Left cardiac atrium (tissue), 4 donors: Measurements from ENCODE around the gene ZNF462. TPM values are rescaled to one million over a fixed set of nuclear protein-coding genes. Genes with fewer than 3 reads are reported as not detected.

Source experiments
- ATAC-seq, 2 donors: fragments of 200-7000 bp; cut with Tn5 transposase; one replicate each; pipeline ENCODE4 v1.9.1; 2020; ENCODE audit warnings: mild to moderate bottlenecking in 2 of 2, moderate library complexity in 2 of 2
- DNase-seq: peaks from one replicate; pipeline ENCODE4 v3.0.0-alpha.2; 2020
- intact Hi-C, 2 donors: fragments of 100-400 bp; cut with DNase I; formaldehyde crosslinking; loops; one replicate each; pipeline versions ENCODE4 v1.14.1 to v1.15.1; 2022 to 2023
- total RNA-seq, 2 donors: library from RNA; stranded (reverse); fragmentation: NEBNext Ultra II Directional; extraction: Animal tissue kit (Norgen Biotek cat#: 25700); gene quantifications; one replicate each; pipeline ENCODE4 v1.2.1, GENCODE V29; 2021
- donor health status: DM: no; HTN: yes; CAD: no.
- donor health status: DM: no; HTN: yes; CAD: no; lungs with severe emphysema.
- donor health status: DM: yes; HTN: yes; CAD: no.
- donor health status: Dilated cardiomyopathy.

ZNF462 gene
- total RNA-seq, 2 donors from 2014 or later, result 18.6 to 29.3 TPM

DNA sequence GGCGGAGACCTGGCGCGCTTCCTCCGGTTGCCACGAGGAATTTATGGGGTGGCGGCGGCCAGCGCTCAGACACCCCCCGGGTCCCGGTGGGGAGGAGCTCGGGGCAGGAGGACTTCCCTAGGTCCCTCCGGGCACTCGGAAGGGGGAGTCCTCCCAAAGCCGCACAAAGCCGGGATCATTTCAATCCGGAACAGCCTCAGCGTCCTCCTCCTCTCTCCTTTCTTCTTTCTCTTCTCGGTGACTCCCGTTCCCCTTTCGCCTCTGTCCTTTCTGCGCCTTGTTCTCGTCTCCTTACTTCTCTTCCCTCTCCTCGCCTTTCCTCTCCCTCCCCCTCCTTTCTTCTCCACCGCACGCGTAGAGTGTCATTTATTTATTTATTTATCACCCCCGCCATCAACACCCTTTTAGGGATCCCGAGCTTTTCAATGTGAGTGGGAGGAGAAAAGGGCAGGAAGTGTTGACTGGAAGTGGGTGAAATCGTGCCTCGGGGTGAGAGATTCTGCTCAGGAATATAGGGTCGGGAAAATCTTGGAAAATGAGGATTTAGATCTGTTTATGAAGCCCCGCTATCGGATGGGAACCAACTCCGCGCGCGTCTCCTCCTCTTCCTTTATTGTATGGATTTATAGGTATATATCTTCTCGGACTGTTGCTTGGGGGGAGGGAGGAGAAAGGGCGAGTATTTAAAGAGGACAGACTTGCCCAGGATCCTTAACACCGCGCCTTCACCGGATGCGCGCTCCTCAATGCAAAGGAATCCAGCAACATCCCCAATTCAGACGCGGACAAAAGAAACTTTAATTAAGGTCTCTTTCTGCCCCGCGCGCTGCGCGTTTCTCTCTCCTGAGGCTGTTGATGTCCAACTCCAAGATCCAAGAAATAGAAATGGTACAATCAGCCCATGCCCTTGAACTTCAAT is 2.0 kb upstream of the ZNF462 start:
- ATAC-seq (peak; percentile 13 to 14), DNase-seq (peak; percentile 50)
- intact Hi-C loops, result loop anchor here (2.0 to 10.0 kb wide), 3 partner anchors 64 to 960 kb away; no protein-coding TSS in a partner anchor

DNA sequence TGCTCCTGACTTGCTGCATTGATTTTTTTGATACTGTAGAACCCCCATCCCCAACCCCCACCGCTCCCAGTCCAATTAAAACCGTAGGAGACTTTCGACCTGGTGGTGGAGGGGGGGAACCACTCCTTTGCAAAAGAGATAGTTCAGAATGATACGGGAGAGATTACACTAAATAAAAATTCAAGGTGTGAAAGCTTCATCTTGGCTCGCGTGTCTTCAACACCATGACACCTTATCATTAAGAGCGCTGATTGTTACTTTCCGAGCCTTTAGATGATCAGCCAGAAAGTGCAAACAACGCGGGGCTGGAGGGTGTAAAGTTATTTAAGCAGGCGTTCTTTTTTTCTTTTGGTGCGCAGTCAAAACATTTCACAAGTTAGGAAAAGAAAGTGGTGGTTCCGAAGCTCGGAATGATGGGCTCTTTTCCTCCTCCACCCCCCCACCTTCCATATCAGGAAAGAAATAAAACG is 1.3 kb upstream of the ZNF462 start:
- no peak for DNase-seq
- intact Hi-C loops, result loop anchor here (2.0 to 10.0 kb wide), 3 partner anchors 63 to 961 kb away; no protein-coding TSS in a partner anchor
- ATAC-seq, result no peak

GRCh38 chr9:106862110-106862820 is 701 bp upstream of the ZNF462 start:
- ATAC-seq, result peak; percentile 7 to 11

GRCh38 chr9:106864373-106865143 is 1.6 kb downstream of the ZNF462 start:
- no peak for DNase-seq
- peak; percentile 0 to 3 for ATAC-seq
- intact Hi-C loops, result loop anchor here (10.0 kb wide), 2 partner anchors 60 to 190 kb away; no protein-coding TSS in a partner anchor

More at GRCh38 chr9:106862110-106862820, 701 bp upstream of the ZNF462 start:
- peak; percentile 35 for DNase-seq
- intact Hi-C loops, result loop anchor here (10.0 kb wide), 2 partner anchors 63 to 187 kb away; no protein-coding TSS in a partner anchor

- ATAC-seq (no peak), DNase-seq (no peak)
- intact Hi-C loops, result loop anchor here (10.0 kb wide), 2 partner anchors 59 to 191 kb away; no protein-coding TSS in a partner anchor
Observed at GRCh38 chr9:106866243-106866642, 3.3 kb downstream of the ZNF462 start.

GRCh38 chr9:106867286-106867685 is 4.3 kb downstream of the ZNF462 start:
- no peak for ATAC-seq
- DNase-seq, result no peak
- intact Hi-C loops, result loop anchor here (10.0 kb wide), 2 partner anchors 58 to 192 kb away; no protein-coding TSS in a partner anchor

DNA sequence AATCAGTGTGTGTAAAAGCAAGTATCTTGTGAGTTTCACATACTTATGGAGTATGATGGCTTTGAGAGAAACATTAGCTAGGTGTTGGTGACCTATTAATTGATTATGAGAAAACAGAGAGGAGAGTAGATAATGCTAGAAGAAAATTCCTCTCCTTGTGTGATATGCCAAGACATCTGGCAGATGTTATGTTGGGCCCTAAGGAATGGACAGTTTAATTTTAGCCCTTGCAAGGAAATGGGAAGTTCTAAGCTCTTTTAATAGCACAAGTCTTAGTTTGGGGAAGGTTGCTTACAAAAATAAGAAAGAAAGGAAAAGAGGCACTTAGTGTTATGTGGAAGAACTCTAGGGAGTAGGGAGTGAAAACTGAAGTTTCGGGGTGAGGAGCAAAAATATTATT is 5.1 kb downstream of the ZNF462 start:
- DNase-seq, result no peak
- no peak for ATAC-seq
- intact Hi-C loops, result loop anchor here (10.0 kb wide), 2 partner anchors 57 to 193 kb away; no protein-coding TSS in a partner anchor

GRCh38 chr9:106868565-106868964 is 5.6 kb downstream of the ZNF462 start:
- intact Hi-C loops, result loop anchor here (10.0 kb wide), 2 partner anchors 56 to 194 kb away; no protein-coding TSS in a partner anchor
- DNase-seq (peak; percentile 35), ATAC-seq (peak; percentile 20 to 64)

GRCh38 chr9:106869028-106869427 is 6.1 kb downstream of the ZNF462 start:
- no peak for DNase-seq
- ATAC-seq, result peak; percentile 6 to 17
- intact Hi-C loops, result loop anchor here (10.0 kb wide), 2 partner anchors 56 to 194 kb away; no protein-coding TSS in a partner anchor

GRCh38 chr9:106869458-106869857 is 6.5 kb downstream of the ZNF462 start:
- intact Hi-C loops, result loop anchor here (10.0 kb wide), 2 partner anchors 55 to 195 kb away; no protein-coding TSS in a partner anchor
- ATAC-seq (peak; percentile 31 to 46), DNase-seq (no peak)

DNA sequence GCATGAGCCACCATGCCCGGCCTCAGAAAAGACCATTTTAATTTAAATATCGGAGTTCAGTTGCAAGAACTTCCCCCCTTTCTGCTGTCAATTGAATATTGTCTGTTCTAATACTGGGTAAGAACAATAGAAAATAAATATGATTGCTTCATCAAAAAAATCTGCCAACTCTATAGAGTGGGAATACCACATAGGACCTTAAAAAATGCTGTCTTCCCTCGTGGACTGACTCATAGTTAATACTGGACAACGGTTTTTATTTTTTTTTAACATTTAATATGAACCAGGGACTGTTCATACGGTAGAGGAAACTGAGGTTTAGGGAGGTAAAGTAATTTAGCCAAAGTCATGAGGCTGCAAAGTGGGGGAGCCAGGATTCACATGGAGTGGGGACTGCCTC is 9.7 kb downstream of the ZNF462 start:
- DNase-seq (no peak), ATAC-seq (no peak)
- intact Hi-C loops, result no loop called here

GRCh38 chr9:106874031-106874430 is 11.1 kb downstream of the ZNF462 start:
- intact Hi-C loops, result no loop called here
- ATAC-seq (no peak), DNase-seq (no peak)

DNA sequence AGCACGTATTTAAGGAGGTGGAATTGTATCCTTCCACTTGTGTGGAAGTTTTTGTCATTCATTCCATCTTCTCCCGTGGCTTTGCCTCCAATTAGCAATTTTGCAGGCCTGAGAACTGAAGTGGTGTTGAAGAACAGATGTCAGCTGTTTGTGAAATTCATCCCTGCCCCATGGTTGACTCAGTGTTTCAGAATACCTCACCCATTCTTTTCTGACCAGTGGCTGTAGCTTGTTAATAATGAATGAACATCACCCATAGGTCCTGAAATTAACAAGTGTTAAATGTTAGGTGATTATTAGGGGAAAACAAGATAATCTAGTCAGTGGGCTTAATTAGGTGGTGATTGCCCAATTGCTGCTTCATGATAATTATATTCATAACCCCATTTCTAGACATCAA is 11.7 kb downstream of the ZNF462 start:
- intact Hi-C loops, result no loop called here
- no peak for ATAC-seq
- no peak for DNase-seq

GRCh38 chr9:106875529-106875928 is 12.6 kb downstream of the ZNF462 start:
- no peak for DNase-seq
- intact Hi-C loops, result no loop called here
- ATAC-seq, result no peak

- ATAC-seq (no peak), DNase-seq (no peak)
- intact Hi-C loops, result no loop called here
Observed at GRCh38 chr9:106877345-106877744, 14.4 kb downstream of the ZNF462 start.

- no peak for DNase-seq
- intact Hi-C loops, result no loop called here
- ATAC-seq, result no peak
Observed at GRCh38 chr9:106878081-106878837, 15.3 kb downstream of the ZNF462 start.

GRCh38 chr9:106878934-106879333 is 16.0 kb downstream of the ZNF462 start:
- DNase-seq (peak; percentile 85), ATAC-seq (peak; percentile 91 to 96)
- intact Hi-C loops, result no loop called here

- intact Hi-C loops, result no loop called here
- ATAC-seq, result peak; percentile 8 to 20
- no peak for DNase-seq
Observed at GRCh38 chr9:106879439-106879882, 16.5 kb downstream of the ZNF462 start.
